ENCODE data around the gene STIM2.

GRCh38 chr4:26909369-26909768, 48.7 kb downstream of the STIM2 start:
- no peak for TF ChIP-seq ZBTB7A (IDR thresholded peaks at IDR 0.05; ENCODE audit: low read depth)
- TF ChIP-seq EP300 (IDR thresholded peaks at IDR 0.05; ENCODE audit: borderline replicate concordance): no peak
- no peak for TF ChIP-seq NFIC (IDR thresholded peaks at IDR 0.05)
- no peak for TF ChIP-seq TAF1 (IDR thresholded peaks at IDR 0.05; ENCODE audit: low read depth)
- no peak for TF ChIP-seq TEAD4 (IDR thresholded peaks at IDR 0.05)
- no peak for TF ChIP-seq CEBPB (IDR thresholded peaks at IDR 0.05)
- TF ChIP-seq, protein P1, sequence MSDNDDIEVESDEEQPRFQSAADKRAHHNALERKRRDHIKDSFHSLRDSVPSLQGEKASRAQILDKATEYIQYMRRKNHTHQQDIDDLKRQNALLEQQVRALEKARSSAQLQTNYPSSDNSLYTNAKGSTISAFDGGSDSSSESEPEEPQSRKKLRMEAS (IDR thresholded peaks at IDR 0.05): no peak
- no peak for TF ChIP-seq REST (IDR thresholded peaks at IDR 0.05; ENCODE audit: low read depth)
